ENCODE data around the gene KIF21B.

The KIF21B gene, protein sequence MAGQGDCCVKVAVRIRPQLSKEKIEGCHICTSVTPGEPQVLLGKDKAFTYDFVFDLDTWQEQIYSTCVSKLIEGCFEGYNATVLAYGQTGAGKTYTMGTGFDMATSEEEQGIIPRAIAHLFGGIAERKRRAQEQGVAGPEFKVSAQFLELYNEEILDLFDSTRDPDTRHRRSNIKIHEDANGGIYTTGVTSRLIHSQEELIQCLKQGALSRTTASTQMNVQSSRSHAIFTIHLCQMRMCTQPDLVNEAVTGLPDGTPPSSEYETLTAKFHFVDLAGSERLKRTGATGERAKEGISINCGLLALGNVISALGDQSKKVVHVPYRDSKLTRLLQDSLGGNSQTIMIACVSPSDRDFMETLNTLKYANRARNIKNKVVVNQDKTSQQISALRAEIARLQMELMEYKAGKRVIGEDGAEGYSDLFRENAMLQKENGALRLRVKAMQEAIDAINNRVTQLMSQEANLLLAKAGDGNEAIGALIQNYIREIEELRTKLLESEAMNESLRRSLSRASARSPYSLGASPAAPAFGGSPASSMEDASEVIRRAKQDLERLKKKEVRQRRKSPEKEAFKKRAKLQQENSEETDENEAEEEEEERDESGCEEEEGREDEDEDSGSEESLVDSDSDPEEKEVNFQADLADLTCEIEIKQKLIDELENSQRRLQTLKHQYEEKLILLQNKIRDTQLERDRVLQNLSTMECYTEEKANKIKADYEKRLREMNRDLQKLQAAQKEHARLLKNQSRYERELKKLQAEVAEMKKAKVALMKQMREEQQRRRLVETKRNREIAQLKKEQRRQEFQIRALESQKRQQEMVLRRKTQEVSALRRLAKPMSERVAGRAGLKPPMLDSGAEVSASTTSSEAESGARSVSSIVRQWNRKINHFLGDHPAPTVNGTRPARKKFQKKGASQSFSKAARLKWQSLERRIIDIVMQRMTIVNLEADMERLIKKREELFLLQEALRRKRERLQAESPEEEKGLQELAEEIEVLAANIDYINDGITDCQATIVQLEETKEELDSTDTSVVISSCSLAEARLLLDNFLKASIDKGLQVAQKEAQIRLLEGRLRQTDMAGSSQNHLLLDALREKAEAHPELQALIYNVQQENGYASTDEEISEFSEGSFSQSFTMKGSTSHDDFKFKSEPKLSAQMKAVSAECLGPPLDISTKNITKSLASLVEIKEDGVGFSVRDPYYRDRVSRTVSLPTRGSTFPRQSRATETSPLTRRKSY (N-terminal part only)

GRCh38 chr1:201023517-201023902, at the start of gene KIF21B:
Gene KIF21B (minus strand): TSS chr1:201023714. CDS start chr1:201023383, 331 bp downstream.
- peak; percentile 85 to 90 for DNase-seq (ENCODE audit: low read depth in 2 of 2)

DNA sequence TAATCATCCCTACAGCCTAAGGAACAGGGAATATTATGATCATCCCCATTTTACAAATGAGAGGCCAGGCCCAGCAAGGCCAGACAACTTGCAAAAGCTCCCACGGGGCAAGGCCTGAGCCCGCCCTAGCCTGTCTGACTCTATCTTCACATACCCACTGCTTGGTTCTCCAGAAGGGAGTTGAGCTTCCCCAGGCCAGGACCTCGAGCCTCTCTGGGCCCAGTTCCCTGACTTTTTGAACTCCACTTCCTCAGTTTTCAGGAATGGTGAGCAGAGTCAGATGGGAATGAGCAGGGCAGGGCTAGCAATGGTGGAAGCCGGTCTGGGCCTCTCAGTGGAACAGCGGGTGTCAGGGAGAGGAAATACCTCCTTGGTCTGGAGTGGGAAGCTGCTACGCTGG, 49.4 kb upstream of the KIF21B start:
- no peak for DNase-seq (ENCODE audit: low read depth in 2 of 2)

DNA sequence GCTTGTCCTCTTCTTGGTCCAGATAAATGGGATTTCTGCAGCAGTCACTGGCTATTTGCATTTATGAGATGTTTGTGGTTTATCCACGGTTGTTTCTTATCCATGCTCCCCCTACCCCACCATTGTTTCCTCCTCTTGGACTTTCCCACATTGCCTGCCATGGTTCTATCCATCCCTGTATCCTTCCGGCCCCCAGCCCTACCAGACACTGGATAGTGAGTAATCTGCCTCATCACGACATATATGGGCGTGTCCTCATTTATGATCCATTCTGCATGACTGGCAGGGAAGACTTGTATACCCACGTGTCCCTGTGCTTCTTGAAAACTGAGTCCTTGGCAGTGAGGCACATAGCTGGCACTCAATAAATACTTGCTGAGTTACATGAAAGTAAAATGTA, 48.6 kb upstream of the KIF21B start:
- DNase-seq (ENCODE audit: low read depth in 2 of 2): no peak

GRCh38 chr1:201069636-201070035, 46.1 kb upstream of the KIF21B start:
- DNase-seq (ENCODE audit: low read depth in 2 of 2): no peak

GRCh38 chr1:201068976-201069375, 45.5 kb upstream of the KIF21B start:
- DNase-seq (ENCODE audit: low read depth in 2 of 2): no peak

DNA sequence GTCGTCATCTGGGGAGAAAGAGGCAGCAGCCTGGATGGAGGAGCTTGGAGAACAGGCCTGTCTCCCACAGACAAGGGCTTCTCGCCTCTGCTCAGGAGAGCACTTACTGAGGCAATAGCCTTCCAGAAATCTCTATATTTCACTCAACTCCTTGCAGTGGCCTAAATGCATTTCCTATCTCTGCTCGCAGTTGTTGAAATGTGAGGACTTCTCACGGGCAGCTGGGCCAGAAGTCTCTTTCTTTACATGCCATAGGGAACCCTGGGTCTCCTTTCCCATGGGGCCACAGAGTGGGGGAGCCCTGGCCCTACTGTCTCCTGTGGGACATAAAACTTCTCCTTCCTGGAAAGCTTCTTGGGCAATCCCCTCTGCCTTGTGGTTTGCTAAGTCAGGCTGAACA, 43.5 kb upstream of the KIF21B start:
- DNase-seq (ENCODE audit: low read depth in 2 of 2): no peak

DNA sequence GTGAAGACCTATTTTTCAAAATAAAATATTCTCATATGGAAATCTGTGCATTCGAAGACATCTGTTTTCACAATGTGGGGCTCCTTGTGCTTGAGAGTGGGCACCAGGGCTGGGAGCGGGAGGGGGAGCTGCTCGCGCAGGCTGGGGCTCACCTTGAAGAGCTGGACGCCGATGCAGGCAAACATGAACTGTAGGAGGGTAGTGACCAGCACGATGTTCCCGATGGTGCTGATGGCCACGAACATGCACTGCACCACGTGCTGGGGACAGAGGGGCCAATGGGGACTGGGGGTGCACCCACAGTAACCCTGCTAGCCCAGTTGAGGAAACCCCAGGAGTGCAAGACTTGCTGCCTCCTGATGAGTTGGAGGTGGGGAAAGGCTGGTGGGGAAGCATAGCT, 42.2 kb upstream of the KIF21B start:
- no peak for DNase-seq (ENCODE audit: low read depth in 2 of 2)

GRCh38 chr1:201064806-201065205, 41.3 kb upstream of the KIF21B start:
- no peak for DNase-seq (ENCODE audit: low read depth in 2 of 2)

- no peak for DNase-seq (ENCODE audit: low read depth in 2 of 2)
These were observed 39.6 kb upstream of the KIF21B start for GRCh38 chr1:201063145-201063544.

DNA sequence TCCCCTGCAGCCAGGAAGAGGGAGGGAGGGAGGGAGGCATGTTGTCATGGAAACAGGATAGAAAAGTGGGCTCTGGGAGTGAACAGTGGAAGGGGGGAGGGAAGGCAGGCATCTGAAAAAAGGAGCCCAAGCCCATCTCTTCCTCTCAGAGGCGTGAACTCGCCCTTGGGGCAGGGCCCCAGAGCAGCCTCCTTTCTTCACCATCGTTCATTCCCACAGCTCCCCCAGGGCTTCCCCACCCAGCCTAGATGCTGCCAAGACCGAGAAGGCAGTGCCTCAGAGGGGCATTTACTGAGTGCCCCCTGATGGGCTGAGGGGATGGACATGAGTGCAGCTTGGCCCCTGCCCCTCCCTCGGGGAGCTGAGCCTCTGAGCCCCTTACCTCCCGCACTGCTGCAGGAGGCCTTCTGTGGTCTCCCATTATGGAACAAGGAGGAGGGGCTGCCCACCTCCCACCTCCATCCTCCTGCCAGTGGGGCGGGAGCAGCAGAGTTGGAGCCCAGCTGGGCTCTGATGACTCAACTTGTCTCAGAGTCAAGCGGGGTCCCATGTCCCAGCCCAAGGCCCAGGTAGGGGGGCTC, 39.1 kb upstream of the KIF21B start:
- no peak for DNase-seq (ENCODE audit: low read depth in 2 of 2)

DNA sequence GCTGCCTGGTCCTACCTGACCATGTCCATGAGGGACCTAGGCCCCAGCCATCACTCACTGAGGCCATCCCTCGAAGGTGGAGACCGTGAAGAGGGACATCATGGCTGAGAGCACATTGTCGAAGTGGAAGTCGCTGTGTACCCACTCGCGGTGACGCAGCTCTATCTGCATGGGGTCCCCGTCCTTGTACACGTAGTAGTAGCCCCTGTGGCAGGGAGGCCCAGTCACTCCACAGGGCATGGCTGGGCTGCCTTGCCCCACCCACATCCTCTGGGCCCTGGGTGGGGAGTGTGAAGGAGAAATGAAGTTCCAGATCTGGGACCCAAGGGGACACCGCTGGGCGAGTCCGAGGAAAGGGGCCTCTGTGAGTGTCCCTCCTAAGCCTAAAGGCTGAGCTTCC, 38.4 kb upstream of the KIF21B start:
- DNase-seq (ENCODE audit: low read depth in 2 of 2): no peak

GRCh38 chr1:201061049-201061448, 37.5 kb upstream of the KIF21B start:
- DNase-seq (ENCODE audit: low read depth in 2 of 2): no peak

DNA sequence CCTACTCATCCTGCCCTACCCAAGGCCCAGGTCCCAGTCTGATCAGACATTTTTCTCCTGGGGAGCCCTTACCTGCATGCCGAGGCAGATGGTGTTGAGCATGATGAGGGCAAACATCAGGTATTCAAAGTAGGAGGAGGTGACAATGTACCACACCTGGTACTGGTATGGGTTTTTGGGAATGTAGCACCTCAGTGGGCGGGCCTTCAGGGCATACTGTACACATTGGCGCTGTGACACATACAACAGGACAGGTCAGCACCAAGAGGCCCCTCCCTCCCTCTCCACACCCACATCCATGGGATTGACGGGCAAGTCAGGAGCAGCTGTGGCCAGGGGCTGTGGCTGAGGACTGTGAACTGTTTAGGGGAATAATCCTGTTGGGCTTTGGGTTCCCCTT, 37.1 kb upstream of the KIF21B start:
- no peak for DNase-seq (ENCODE audit: low read depth in 2 of 2)

DNA sequence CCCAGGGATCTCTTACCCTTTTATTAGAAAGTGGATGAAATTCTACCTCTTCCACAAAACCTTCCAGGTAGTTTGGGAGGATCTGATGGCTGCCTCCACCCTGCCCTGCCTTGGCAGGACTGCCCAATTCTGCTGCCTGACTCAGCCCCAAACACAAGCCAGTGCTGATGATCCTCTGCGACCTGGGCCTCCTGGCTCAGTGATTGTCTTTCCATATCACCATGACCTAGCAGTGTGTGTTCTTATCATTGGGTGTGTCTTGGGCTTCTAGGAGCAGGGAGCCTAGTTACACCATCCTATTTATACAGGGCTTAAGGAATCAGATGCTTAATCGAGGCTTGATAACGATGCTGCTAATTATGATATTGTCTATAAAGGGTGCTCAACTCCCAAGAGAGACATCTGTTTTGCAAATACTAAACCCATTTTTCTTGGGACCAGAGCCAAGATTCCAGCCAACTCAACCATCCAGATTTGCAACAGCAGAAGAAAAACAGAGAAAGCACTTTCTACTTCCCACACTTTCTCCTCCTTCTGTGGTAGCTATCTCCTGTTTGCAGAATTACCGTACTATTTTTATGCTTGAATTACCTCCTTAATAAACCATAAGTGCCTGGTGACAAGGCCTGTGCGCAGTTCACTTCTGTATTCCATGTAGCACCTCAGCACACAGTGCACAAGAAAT, 36.5 kb upstream of the KIF21B start:
- no peak for DNase-seq (ENCODE audit: low read depth in 2 of 2)

- DNase-seq (ENCODE audit: low read depth in 2 of 2): no peak
These were observed 35.9 kb upstream of the KIF21B start for GRCh38 chr1:201059401-201059800.

- no peak for DNase-seq (ENCODE audit: low read depth in 2 of 2)
These were observed 30.6 kb upstream of the KIF21B start for GRCh38 chr1:201054091-201054543.

GRCh38 chr1:201053155-201053860, 29.8 kb upstream of the KIF21B start:
- DNase-seq (ENCODE audit: low read depth in 2 of 2): no peak

GRCh38 chr1:201051399-201051798, 27.9 kb upstream of the KIF21B start:
- no peak for DNase-seq (ENCODE audit: low read depth in 2 of 2)

- DNase-seq (ENCODE audit: low read depth in 2 of 2): no peak
These were observed 27.2 kb upstream of the KIF21B start for GRCh38 chr1:201050515-201051277.

Data from stimulated activated CD4-positive, alpha-beta T cell treated with anti-CD3 and anti-CD28 coated beads, Interleukin-1b, Interleukin-23, amount 100 ng/mL, for 4 hours (primary cell).